Ishikawa (cell line): ENCODE results near the gene HNRNPDL.

Source experiments
- EGR1 ChIP-seq: IDR thresholded peaks from 2 replicates; pipeline ENCODE4 v1.6.1; 2012
- EP300 ChIP-seq: IDR thresholded peaks from 2 replicates; pipeline ENCODE4 v1.6.1; 2012; ENCODE audit warnings: borderline replicate concordance
- MAX ChIP-seq: IDR thresholded peaks from 2 replicates; pipeline ENCODE4 v1.6.1; 2012
- TCF12 ChIP-seq: IDR thresholded peaks from 2 replicates; pipeline ENCODE4 v1.6.1; 2012; ENCODE audit warnings: low read depth

GRCh38 chr4:82458729-82459128, 28.5 kb upstream of the HNRNPDL start:
- TF ChIP-seq TCF12 (no peak), MAX (no peak), EGR1 (no peak), EP300 (no peak)
